Fibroblast of lung (primary cell): Measurements from ENCODE around the gene INPP5A. TPM values are rescaled to one million over a fixed set of nuclear protein-coding genes. Genes with fewer than 3 reads are reported as not detected.

Experiments
- DNase-seq, 2 donors: peaks; one replicate each; pipeline versions ENCODE4 v3.0.0 to v3.0.0-alpha.2; 2010; ENCODE audit warnings: low read depth in 2 of 2
- H2AFZ ChIP-seq: 2 replicates; pipeline ENCODE4 v1.5.1; 2012; ENCODE audit warnings: low read length, control low read depth, inconsistent platforms
- H3K27ac ChIP-seq: 2 replicates; pipeline ENCODE4 v1.5.1; 2011; ENCODE audit warnings: low read length, control low read depth; ENCODE audit not compliant: insufficient read depth
- H3K27me3 ChIP-seq: 2 replicates; pipeline ENCODE4 v1.5.1; 2011; ENCODE audit warnings: mild to moderate bottlenecking, low read length; ENCODE audit not compliant: control insufficient read depth, insufficient read depth
- H3K36me3 ChIP-seq: 2 replicates; pipeline ENCODE4 v1.5.1; 2011; ENCODE audit warnings: low read length; ENCODE audit not compliant: control insufficient read depth, insufficient read depth
- H3K4me1 ChIP-seq: 2 replicates; pipeline ENCODE4 v1.5.1; 2011; ENCODE audit warnings: low read length; ENCODE audit not compliant: control insufficient read depth, insufficient read depth; ENCODE audit errors: extremely low read depth
- H3K4me2 ChIP-seq: 2 replicates; pipeline ENCODE4 v1.5.1; 2011; ENCODE audit warnings: low read length, control low read depth; ENCODE audit not compliant: insufficient read depth; ENCODE audit errors: extremely low read depth
- H3K4me3 ChIP-seq, 4 experiments: fragments of 200-600 bp in 1 of 4; sonication (generic) in 1 of 4; replicated peaks in 1 of 4; 2 replicates each; pipeline ENCODE4 v1.5.1; 2011 to 2016; ENCODE audit warnings: low read length in 4 of 4, low read depth in 3 of 4, mild to moderate bottlenecking in 3 of 4, control low read depth in 2 of 4, inconsistent platforms in 1 of 4, mixed read lengths in 1 of 4; ENCODE audit not compliant: insufficient read depth in 1 of 4; ENCODE audit errors: control extremely low read depth in 1 of 4
- H3K79me2 ChIP-seq: 2 replicates; pipeline ENCODE4 v1.5.1; 2012; ENCODE audit warnings: mild to moderate bottlenecking, low read length, inconsistent platforms; ENCODE audit not compliant: control insufficient read depth, insufficient read depth
- H3K9ac ChIP-seq: 2 replicates; pipeline ENCODE4 v1.5.1; 2011; ENCODE audit warnings: mild to moderate bottlenecking, low read length, control low read depth; ENCODE audit not compliant: insufficient read depth
- H3K9me3 ChIP-seq: 2 replicates; pipeline ENCODE4 v1.5.1; 2012; ENCODE audit warnings: low read depth, low read length; ENCODE audit not compliant: control insufficient read depth, insufficient read depth
- H4K20me1 ChIP-seq: 2 replicates; pipeline ENCODE4 v1.5.1; 2011; ENCODE audit warnings: low read length; ENCODE audit not compliant: control insufficient read depth, insufficient read depth; ENCODE audit errors: extremely low read depth
- EZH2 ChIP-seq: IDR thresholded peaks from 2 replicates; pipeline ENCODE4 v1.5.1; 2012; ENCODE audit warnings: low read length, control low read depth, mild to moderate bottlenecking; ENCODE audit errors: missing control alignments
- polyA plus RNA-seq, 2 donors: library from polyadenylated mRNA; depleted of rRNA in 1 of 2; stranded (reverse) in 1 of 2; unstranded in 1 of 2; fragments of >200 nt; gene quantifications; 2 replicates each; pipeline ENCODE4 v1.2.1, GENCODE V29; 2011 to 2012; ENCODE audit warnings: missing spikeins in 1 of 2
- total RNA-seq: library from RNA; depleted of rRNA; stranded (reverse); fragments of >200 nt; gene quantifications from 2 replicates; pipeline ENCODE4 v1.2.1, GENCODE V29; 2014
- TF ChIP-seq, protein P1 (sequence below), 2 donors: IDR thresholded peaks in 1 of 2; conservative IDR thresholded peaks in 1 of 2; 1 replicate in 1 of 2; 2 replicates in 1 of 2; pipeline ENCODE4 v1.5.1; 2011 to 2012; ENCODE audit warnings: low read length in 2 of 2, control low read depth in 1 of 2, inconsistent platforms in 1 of 2, low read depth in 1 of 2, mild to moderate bottlenecking in 1 of 2

Gene INPP5A
- total and polyA plus RNA-seq, 2 donors (not counting 1 experiment from before 2014, with no cell fraction given): 24.6 to 39.9 TPM

DNA sequence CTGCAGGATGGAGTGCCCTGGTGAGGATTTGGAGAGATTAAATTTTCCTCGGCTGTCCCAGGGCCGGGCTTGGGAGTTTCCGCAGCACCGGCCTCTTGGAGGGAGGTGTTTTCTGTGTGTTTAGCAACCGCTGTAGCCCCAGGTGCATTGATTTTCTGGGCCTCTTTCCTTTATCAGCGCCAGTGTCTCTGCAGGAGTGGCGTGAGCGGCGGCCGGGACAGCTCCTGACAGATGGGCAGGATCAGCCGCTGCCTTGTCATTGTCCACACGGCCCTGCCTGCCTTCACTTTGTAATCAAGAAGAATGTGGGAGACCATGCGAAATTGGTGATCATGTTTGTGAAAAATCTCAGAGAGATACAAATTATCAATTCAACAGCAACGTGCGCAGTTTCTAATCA is 216.0 kb downstream of the INPP5A start:
- no peak for DNase-seq

DNA sequence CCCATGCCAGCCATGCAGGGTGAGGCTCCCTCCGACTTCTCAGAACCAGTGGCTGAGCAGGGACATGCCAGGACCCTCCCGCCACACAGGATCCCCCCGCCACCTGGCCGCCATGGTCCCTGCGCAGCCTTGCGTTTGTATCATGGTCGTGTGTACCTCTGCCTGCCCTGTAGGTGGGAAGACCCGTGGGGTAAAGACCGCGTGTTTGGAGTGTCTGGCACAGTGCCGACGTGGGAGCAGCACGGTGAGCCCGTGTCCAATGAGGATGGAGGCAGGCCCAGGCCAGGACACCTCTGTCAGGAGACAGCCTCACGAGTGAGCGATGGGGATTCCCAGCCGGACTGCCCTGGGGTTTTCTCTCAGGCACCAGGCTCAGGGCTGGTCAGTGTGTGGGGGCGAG is 216.5 kb downstream of the INPP5A start:
- Histone ChIP-seq H3K27ac (no peak overlapping the region), H3K9me3 (no peaks in the 10 kb centered on the region), H3K4me1 (no peaks in the 10 kb centered on the region), H3K4me3 (no peak overlapping the region), H4K20me1 (no peaks in the 10 kb centered on the region), H3K4me2 (no peak overlapping the region), H2AFZ (no peak overlapping the region), H3K27me3 (no peaks in the 10 kb centered on the region), H3K9ac (no peak overlapping the region), H3K36me3 (peaks cover 3% of the 10 kb centered on the region), H3K79me2 (no peaks in the 10 kb centered on the region)
- no peak for DNase-seq
- TF ChIP-seq, protein P1, sequence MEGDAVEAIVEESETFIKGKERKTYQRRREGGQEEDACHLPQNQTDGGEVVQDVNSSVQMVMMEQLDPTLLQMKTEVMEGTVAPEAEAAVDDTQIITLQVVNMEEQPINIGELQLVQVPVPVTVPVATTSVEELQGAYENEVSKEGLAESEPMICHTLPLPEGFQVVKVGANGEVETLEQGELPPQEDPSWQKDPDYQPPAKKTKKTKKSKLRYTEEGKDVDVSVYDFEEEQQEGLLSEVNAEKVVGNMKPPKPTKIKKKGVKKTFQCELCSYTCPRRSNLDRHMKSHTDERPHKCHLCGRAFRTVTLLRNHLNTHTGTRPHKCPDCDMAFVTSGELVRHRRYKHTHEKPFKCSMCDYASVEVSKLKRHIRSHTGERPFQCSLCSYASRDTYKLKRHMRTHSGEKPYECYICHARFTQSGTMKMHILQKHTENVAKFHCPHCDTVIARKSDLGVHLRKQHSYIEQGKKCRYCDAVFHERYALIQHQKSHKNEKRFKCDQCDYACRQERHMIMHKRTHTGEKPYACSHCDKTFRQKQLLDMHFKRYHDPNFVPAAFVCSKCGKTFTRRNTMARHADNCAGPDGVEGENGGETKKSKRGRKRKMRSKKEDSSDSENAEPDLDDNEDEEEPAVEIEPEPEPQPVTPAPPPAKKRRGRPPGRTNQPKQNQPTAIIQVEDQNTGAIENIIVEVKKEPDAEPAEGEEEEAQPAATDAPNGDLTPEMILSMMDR (conservative IDR thresholded peaks at IDR 0.05 in 1 of 2, IDR thresholded peaks at IDR 0.05 in 1 of 2; ENCODE audit: low read depth in 1 of 2, low read length in 2 of 2): no peak
- no peak for TF ChIP-seq EZH2

More for the DNA sequence above, 216.0 kb downstream of the INPP5A start:
- Histone ChIP-seq H2AFZ (no peak overlapping the region), H3K27ac (no peak overlapping the region), H3K9me3 (no peaks in the 10 kb centered on the region), H4K20me1 (no peaks in the 10 kb centered on the region), H3K4me1 (no peaks in the 10 kb centered on the region), H3K36me3 (peaks cover 3% of the 10 kb centered on the region), H3K79me2 (no peaks in the 10 kb centered on the region), H3K9ac (no peak overlapping the region), H3K4me2 (no peak overlapping the region), H3K4me3 (no peak overlapping the region), H3K27me3 (no peaks in the 10 kb centered on the region)
- TF ChIP-seq, protein P1 (conservative IDR thresholded peaks at IDR 0.05 in 1 of 2, IDR thresholded peaks at IDR 0.05 in 1 of 2; ENCODE audit: low read depth in 1 of 2, low read length in 2 of 2): no peak
- no peak for TF ChIP-seq EZH2

DNA sequence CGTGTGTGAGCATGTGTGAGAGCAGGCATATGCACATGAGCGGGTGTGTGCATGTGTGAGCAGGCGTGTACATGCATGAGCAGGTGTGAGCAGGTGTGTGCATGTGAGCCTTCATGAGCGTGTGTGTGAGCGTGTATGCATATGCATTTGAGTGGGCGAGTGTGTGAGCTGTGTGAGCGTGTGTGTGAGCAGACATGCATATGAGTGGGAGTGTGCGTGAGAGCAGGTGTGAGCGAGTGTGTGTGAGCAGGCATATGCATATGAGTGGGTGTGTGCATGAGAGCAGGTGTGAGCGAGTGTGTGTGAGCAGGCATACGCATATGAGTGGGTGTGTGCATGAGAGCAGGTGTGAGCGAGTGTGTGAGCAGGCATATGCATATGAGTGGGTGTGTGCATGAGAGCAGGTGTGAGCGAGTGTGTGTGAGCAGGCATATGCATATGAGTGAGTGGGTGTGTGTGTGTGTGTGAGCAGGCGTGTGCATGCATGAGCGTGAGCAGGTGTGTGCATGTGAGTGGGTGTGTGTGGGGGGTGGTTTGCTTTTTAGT is 217.7 kb downstream of the INPP5A start:
- no peak for DNase-seq
- H2AFZ ChIP-seq: no peak overlapping the region
- no peak overlapping the region for H3K27ac ChIP-seq
- no peaks in the 10 kb centered on the region for H3K4me1 ChIP-seq
- H3K27me3 ChIP-seq: no peaks in the 10 kb centered on the region
- no peaks in the 10 kb centered on the region for H4K20me1 ChIP-seq
- no peaks in the 10 kb centered on the region for H3K9me3 ChIP-seq
- H3K36me3 ChIP-seq: peaks cover 3% of the 10 kb centered on the region
- H3K9ac ChIP-seq: no peak overlapping the region
- H3K4me2 ChIP-seq: no peak overlapping the region
- TF ChIP-seq EZH2: no peak
- TF ChIP-seq, protein P1 (conservative IDR thresholded peaks at IDR 0.05 in 1 of 2, IDR thresholded peaks at IDR 0.05 in 1 of 2; ENCODE audit: low read depth in 1 of 2, low read length in 2 of 2): no peak
- H3K4me3 ChIP-seq: no peak overlapping the region
- no peaks in the 10 kb centered on the region for H3K79me2 ChIP-seq
